Measurements from ENCODE around the gene MTFR1L.
A peak's percentile ranks its signal among the peaks of the same experiment; 100 is the strongest.

The MTFR1L gene

GRCh38 chr1:25861316-25862286, 41.8 kb downstream of the MTFR1L start:
- no peak for DNase-seq (ENCODE audit: low read depth)

GRCh38 chr1:25862785-25863485, 43.2 kb downstream of the MTFR1L start:
- DNase-seq (ENCODE audit: low read depth) = no peak

- no peak for DNase-seq (ENCODE audit: low read depth)
Measured at GRCh38 chr1:25863486-25864262, 43.9 kb downstream of the MTFR1L start.

GRCh38 chr1:25864434-25864833, 44.7 kb downstream of the MTFR1L start:
- DNase-seq (ENCODE audit: low read depth) = no peak

GRCh38 chr1:25866288-25866687, 46.5 kb downstream of the MTFR1L start:
- no peak for DNase-seq (ENCODE audit: low read depth)

- DNase-seq (ENCODE audit: low read depth) = no peak
Measured at GRCh38 chr1:25867210-25867991, 47.6 kb downstream of the MTFR1L start.

GRCh38 chr1:25869909-25870606, 50.3 kb downstream of the MTFR1L start:
- no peak for DNase-seq (ENCODE audit: low read depth)

GRCh38 chr1:25870614-25871013, 50.9 kb downstream of the MTFR1L start:
- DNase-seq (ENCODE audit: low read depth) = no peak

- no peak for DNase-seq (ENCODE audit: low read depth)
Measured at GRCh38 chr1:25871086-25871703, 51.4 kb downstream of the MTFR1L start.

- no peak for DNase-seq (ENCODE audit: low read depth)
Measured at GRCh38 chr1:25871704-25872494, 52.1 kb downstream of the MTFR1L start.

GRCh38 chr1:25872713-25873112, 53.0 kb downstream of the MTFR1L start:
- no peak for DNase-seq (ENCODE audit: low read depth)

- no peak for DNase-seq (ENCODE audit: low read depth)
Measured at GRCh38 chr1:25873120-25873519, 53.4 kb downstream of the MTFR1L start.

- no peak for DNase-seq (ENCODE audit: low read depth)
Measured at GRCh38 chr1:25874209-25874608, 54.5 kb downstream of the MTFR1L start.

GRCh38 chr1:25874635-25875153, 54.9 kb downstream of the MTFR1L start:
- no peak for DNase-seq (ENCODE audit: low read depth)

- peak; percentile 68 for DNase-seq (ENCODE audit: low read depth)
Measured at GRCh38 chr1:25875154-25875855, 55.6 kb downstream of the MTFR1L start, which contains the start of gene PAQR7. Gene PAQR7 (minus strand): TSS chr1:25875708. CDS start chr1:25863839, 11,869 bp downstream.

GRCh38 chr1:25875856-25876692, 56.3 kb downstream of the MTFR1L start:
- no peak for DNase-seq (ENCODE audit: low read depth)

GRCh38 chr1:25876693-25877077, 56.9 kb downstream of the MTFR1L start:
- no peak for DNase-seq (ENCODE audit: low read depth)

GRCh38 chr1:25877155-25877554, 57.4 kb downstream of the MTFR1L start:
- no peak for DNase-seq (ENCODE audit: low read depth)
